Left hindlimb (tissue), 1 donor: ENCODE results near the gene ZNF407.

ENCODE experiments used
- DNase-seq: peaks from one replicate; pipeline ENCODE4 v3.0.0-alpha.2; 2018

The ZNF407 gene

GRCh38 chr18:74682141-74682990 lies 84.7 kb downstream of the ZNF407 start:
- no peak for DNase-seq

- DNase-seq: no peak
Measured at GRCh38 chr18:74682991-74683297, 85.3 kb downstream of the ZNF407 start.

- no peak for DNase-seq
Measured at GRCh38 chr18:74683573-74683972, 85.9 kb downstream of the ZNF407 start.

GRCh38 chr18:74689251-74689650 lies 91.6 kb downstream of the ZNF407 start:
- no peak for DNase-seq

- DNase-seq: no peak
Measured at GRCh38 chr18:74692367-74693013, 94.8 kb downstream of the ZNF407 start.

- DNase-seq: no peak
Measured at GRCh38 chr18:74694436-74694835, 96.8 kb downstream of the ZNF407 start.

GRCh38 chr18:74695170-74695569 lies 97.5 kb downstream of the ZNF407 start:
- no peak for DNase-seq

- no peak for DNase-seq
Measured at GRCh38 chr18:74698881-74699280, 101.2 kb downstream of the ZNF407 start.

GRCh38 chr18:74699455-74699854 lies 101.8 kb downstream of the ZNF407 start:
- no peak for DNase-seq

- DNase-seq: no peak
Measured at GRCh38 chr18:74702950-74703349, 105.3 kb downstream of the ZNF407 start.

- no peak for DNase-seq
Measured at GRCh38 chr18:74708169-74708568, 110.5 kb downstream of the ZNF407 start.

- no peak for DNase-seq
Measured at GRCh38 chr18:74709452-74709851, 111.8 kb downstream of the ZNF407 start.

GRCh38 chr18:74714120-74714519 lies 116.5 kb downstream of the ZNF407 start:
- DNase-seq: no peak

- DNase-seq: no peak
Measured at GRCh38 chr18:74714791-74715190, 117.1 kb downstream of the ZNF407 start.

GRCh38 chr18:74715306-74715705 lies 117.6 kb downstream of the ZNF407 start:
- no peak for DNase-seq

- no peak for DNase-seq
Measured at GRCh38 chr18:74715865-74716712, 118.4 kb downstream of the ZNF407 start.

GRCh38 chr18:74718312-74718711 lies 120.6 kb downstream of the ZNF407 start:
- DNase-seq: no peak

GRCh38 chr18:74722237-74722636 lies 124.6 kb downstream of the ZNF407 start:
- DNase-seq: no peak

- no peak for DNase-seq
Measured at GRCh38 chr18:74724186-74724585, 126.5 kb downstream of the ZNF407 start.

- DNase-seq: no peak
Measured at GRCh38 chr18:74725690-74726089, 128.0 kb downstream of the ZNF407 start.

GRCh38 chr18:74728586-74728985 lies 130.9 kb downstream of the ZNF407 start:
- DNase-seq: no peak

- no peak for DNase-seq
Measured at GRCh38 chr18:74731097-74731496, 133.4 kb downstream of the ZNF407 start.

GRCh38 chr18:74732380-74732779 lies 134.7 kb downstream of the ZNF407 start:
- no peak for DNase-seq

GRCh38 chr18:74733598-74733997 lies 135.9 kb downstream of the ZNF407 start:
- DNase-seq: no peak
